Lower leg skin (tissue), 3 donors: ENCODE results near the gene DUS2.

ENCODE experiments used
- CTCF ChIP-seq, 3 donors: fragments of 450-650 bp; IDR thresholded peaks; one replicate each; pipeline ENCODE4 v1.5.1; 2016; ENCODE audit warnings: antibody characterized with exemption in 3 of 3, mild to moderate bottlenecking in 3 of 3, moderate library complexity in 2 of 3
- POLR2A ChIP-seq, 2 donors: fragments of 450-650 bp; IDR thresholded peaks; one replicate each; pipeline ENCODE4 v1.6.1; 2016 to 2017; ENCODE audit warnings: antibody characterized with exemption in 2 of 2, mild to moderate bottlenecking in 1 of 2, moderate library complexity in 1 of 2

DNA sequence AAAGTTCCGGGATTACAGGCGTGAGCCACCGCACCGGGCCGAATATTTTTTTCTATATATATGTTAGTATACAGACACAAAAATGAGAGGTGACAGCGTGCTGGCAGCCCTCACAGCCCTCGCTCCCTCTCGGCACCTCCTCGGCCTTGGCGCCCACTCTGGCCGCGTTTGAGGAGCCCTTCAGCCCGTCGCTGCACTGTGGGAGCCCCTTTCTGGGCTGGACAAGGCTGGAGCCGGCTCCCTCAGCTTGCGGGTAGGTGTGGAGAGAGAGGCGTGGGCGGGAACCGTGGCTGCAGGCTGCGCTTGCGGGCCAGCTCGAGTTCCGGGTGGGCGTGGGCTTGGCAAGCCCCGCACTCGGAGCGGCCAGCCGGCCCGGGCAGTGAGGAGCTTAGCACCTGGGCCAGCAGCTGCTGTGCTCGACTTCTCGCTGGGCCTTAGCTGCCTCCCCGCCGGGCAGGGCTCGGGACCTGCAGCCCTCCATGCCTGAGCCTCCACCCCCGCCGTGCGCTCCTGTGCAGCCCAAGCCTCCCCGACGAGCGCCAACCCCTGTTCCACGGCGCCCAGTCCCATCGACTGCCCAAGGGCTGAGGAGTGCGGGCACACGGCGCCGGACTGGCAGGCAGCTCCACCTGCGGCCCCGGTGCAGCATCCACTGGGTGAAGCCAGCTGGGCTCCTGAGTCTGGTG lies 40.9 kb upstream of the DUS2 start:
- TF ChIP-seq CTCF (IDR thresholded peaks at IDR 0.05): no peak
- no peak for TF ChIP-seq POLR2A (IDR thresholded peaks at IDR 0.05)
